Fibroblast of lung (primary cell): ENCODE measurements around the gene CLDN18.

ENCODE experiments used
- CTCF ChIP-seq, 2 donors: IDR thresholded peaks in 1 of 2; conservative IDR thresholded peaks in 1 of 2; 1 replicate in 1 of 2; 2 replicates in 1 of 2; pipeline ENCODE4 v1.5.1; 2011 to 2012; ENCODE audit warnings: low read length in 2 of 2, control low read depth in 1 of 2, inconsistent platforms in 1 of 2, low read depth in 1 of 2, mild to moderate bottlenecking in 1 of 2
- EZH2 ChIP-seq: IDR thresholded peaks from 2 replicates; pipeline ENCODE4 v1.5.1; 2012; ENCODE audit warnings: low read length, control low read depth, mild to moderate bottlenecking; ENCODE audit errors: missing control alignments

- TF ChIP-seq CTCF (conservative IDR thresholded peaks at IDR 0.05 in 1 of 2, IDR thresholded peaks at IDR 0.05 in 1 of 2; ENCODE audit: low read depth in 1 of 2, low read length in 2 of 2) (no peak), EZH2 (no peak)
These were observed 2.1 kb upstream of the CLDN18 start for GRCh38 chr3:138007898-138008297.
